Renal pelvis (tissue), 12 donors: ENCODE results near the gene CTRB2. TPM values are rescaled to one million over a fixed set of nuclear protein-coding genes. Genes with fewer than 3 reads are reported as not detected.
A peak's percentile ranks its signal among the peaks of the same experiment; 100 is the strongest.

Experiments used
- DNase-seq: peaks from one replicate; pipeline ENCODE4 v3.0.0-alpha.2; 2013
- long read RNA-seq, 16 experiments: transcript quantifications; one replicate each; lab custom pipeline, GENCODE V29; 2026
- polyA plus RNA-seq, 3 donors: library from polyadenylated mRNA; unstranded; fragments of 120-200 nt; gene quantifications; one replicate each; pipeline ENCODE4 v1.2.1, GENCODE V29; 2013; ENCODE audit not compliant: insufficient read length in 3 of 3

CTRB2 gene
- under 1 TPM in 2 of 3 donors, not detected in 1; 0.07 to 0.10 TPM for polyA plus RNA-seq
- long read RNA-seq, donor 1 = 0 reads
- long read RNA-seq, donor 2 = 0 reads
- long read RNA-seq, donor 3 = 0 reads
- long read RNA-seq, donor 4 = 0 reads
- long read RNA-seq, donor 5 = 0 reads
- long read RNA-seq, donor 6 = 0 reads
- long read RNA-seq, donor 7 = 0 reads
- long read RNA-seq, donor 8 = 0 reads
- long read RNA-seq, donor 9 = 0 reads
- long read RNA-seq, donor 10 = 0 reads
- long read RNA-seq, donor 11 = 0 reads
- long read RNA-seq, donor 12 = 0 reads
- long read RNA-seq, donor 13 = 0 reads
- long read RNA-seq, donor 14 = 0 reads
- long read RNA-seq, donor 15 = 0 reads
- long read RNA-seq, donor 16 = 0 reads

DNA sequence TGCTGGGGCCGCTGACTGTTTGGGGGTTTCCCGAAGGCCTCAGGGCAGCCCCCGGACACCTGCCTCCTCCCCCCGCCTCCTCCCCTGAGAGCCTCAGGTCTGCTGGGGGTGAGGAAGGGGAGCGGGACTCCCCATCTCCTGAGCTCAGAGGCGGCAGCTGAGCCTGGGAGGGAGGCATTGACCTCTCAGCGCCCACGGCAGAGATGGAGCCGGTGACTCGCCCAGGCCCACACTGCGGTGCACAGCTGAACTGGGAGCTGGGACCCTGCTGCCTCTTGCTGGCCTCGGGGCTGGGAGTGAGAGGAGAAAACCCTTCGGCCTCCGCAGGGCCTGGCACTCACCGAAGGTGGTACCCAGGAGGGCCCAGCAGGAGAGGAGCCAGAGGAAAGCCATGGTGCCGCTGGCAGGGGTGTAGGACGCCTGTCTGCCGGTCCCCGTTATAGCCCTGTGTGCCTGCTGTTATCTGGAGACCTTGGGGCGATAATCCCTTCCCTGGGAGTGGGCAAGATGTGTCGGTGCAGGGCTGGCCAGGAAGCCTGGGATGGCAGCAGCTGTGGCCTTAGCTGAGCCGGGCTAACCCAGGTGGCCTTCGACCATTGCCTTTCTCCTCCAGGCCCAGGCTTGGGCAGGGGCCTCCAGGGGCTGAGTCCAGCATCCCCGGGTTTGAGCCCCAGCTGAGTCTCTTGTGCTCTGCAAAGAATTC is at the start of gene CTRB2:
Gene CTRB2, minus strand, starts transcription at position 413 of the 703 bp plus-strand sequence. Its CDS starts 20 bp downstream, at position 393.
- no peak for DNase-seq

DNA sequence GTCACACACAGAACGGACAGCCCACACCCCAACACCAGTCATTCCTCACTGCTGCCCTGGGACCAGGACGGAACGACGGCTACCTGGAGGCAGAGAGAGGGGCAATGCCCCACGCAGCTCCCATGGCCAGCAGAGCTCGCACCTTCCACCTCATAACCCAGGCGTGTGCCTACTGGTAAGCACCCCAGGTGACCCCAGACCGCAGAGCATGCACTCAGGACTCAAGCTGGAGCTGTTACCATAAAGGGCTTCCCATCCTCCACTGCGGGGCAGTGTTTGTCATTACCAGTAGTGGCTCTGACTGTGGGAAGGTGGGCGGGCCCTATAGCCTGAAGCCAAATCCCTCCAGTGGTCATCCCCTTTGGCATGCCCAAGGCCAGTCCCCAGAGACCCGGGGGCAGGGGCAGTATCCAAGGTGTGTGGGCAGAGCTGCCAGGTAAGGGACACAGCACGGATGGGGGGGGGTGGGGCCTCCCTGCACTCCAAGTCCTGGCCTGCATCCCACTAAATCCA is 49.2 kb upstream of the CTRB2 start:
- DNase-seq = no peak

DNA sequence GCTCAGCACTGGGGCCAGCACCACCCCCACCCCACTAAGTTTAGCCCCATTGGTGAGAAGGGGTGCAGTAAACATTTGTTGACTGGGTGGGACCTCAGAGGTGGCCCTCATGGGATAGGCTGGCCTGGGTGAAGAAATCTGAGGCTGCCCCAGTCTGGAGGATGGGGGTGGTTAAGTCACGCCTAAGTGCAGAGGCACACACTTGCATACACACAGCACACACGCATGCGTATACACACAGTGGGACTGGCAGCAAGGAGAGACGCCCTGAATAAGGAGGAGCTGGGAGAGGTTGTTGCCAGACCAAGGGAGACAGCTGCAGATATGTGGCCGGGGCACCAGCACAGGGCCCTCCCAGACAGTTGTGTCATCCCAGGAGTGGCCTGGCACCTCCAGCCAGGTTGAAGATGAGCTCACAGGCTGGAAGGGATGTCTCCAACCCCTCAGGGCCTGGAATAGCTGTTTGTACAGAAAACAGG is 47.4 kb upstream of the CTRB2 start:
- no peak for DNase-seq

DNA sequence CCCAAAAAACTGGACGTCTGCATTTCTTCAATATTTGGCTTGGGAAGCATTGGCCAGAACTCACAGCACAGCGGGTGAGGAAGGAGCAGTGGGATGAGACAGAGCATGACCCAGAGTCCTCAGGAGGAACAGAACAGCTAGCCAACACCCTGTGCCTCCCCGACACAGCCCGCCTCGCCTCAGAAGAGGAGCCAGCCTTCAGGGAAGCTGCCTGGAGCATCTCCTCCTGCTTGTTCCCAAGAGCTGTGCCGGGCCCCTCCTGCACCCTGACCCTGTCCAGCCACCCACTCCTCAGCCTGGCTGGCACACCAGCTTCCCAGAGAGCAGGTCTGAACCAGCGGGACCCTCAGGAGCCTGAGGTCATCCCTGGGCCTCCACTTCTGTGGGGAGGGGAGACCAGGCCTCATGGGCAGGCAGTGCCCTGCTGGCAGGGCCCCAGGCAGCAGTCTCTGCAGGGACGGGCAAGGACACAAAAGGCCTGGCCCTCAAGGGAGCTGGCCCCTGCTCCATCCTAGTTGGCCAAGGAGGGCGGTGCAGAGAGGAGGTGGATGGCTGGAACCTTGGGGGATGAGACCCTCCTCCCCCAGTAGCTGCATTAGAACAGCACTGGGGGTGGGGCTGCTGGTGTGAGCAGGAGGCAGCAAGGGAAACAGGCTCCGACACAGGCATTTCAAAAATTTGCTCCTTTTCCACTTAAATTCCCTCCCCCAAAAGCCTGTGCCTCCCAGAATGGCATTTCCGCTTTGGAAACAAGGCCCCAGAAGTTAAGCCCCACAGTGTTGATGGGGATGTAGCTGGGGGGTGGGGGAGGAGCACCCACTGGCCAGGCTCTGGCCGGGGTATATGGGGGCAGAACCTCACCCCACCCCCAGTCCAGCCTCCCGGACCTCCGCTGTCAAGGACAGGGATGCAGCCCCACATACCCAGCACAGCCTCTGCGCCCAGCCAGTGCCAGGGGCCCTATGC is 46.3 kb upstream of the CTRB2 start:
- no peak for DNase-seq

DNA sequence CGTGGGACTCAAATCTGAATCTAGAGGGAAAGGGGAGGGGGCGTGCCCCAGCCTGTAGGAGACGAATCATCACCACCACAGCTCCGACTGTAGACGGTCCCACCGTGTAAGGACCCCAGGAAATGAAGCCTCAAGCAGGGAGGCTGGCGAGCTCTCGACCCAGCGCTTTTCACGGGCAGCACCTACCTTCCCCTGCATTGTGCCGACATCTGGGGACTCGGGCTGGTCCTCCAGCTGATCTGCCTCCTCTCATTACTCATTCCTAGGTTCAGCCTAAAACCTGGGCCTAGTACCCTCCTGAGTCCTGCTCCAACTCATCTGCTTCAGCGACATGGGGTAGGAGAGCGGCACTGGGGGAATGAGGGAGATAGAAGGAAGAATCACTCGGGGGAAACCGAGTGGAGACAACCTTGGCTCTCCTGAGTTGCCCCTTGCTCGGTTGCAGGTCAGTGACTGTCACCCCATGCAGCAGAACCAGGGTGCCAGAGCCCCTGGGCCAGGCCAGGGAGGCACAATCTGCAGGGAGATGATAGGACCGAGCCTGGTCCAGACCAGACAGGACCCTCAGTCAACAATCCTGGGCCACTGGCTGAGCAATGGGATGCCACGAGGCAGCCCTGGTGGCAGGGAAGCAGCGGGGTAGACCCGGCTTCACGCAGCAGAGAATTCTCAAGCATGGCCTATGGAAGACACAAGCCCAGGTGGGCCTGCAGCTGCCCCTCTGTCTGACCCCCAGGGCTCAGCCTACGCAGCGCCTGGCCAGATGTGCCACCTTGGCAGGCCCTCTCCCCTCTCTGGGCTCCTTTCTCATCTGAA is 45.3 kb upstream of the CTRB2 start:
- DNase-seq = no peak

DNA sequence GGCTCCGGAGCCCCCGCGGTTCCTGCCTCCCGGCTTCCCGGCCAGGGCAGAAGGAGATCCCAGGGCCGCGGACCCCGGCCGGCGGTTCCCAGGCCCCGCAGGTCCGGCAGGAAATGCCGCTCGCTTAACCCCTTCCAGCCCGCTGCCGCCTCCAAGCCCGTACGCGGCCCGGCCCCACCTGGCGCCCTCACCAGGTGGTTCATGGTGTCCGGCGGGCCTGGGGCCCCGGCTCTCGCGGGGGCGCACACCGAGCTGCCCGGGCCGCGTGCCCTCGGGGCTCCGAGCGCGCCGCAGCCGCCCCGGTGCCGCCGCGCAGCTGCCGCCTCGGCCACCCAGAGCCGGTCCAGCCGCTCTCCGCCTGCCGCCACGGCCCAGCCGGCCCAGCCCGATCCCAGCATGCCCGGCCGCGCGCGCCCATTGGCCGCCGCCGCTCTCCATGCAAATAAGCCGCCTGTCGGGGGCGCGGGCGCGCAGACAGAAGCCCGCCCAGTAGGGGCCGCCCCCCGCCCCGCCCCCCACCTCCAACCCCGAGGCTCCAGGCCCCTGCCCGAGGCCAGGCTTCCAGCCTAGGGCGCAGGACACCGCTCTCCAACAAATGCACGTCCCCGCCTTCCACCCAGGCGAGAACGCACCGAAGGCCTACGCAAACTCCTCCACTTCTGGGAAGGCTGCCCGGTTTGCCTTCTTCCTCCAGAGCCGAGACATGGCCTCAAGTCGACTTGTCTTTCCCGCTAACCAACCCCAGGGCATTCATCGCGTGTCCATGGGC is 44.5 kb upstream of the CTRB2 start, which contains the start of gene BCAR1:
Gene BCAR1, minus strand, starts transcription at position 345 of the 769 bp plus-strand sequence. Its CDS starts 142 bp downstream, at position 203.
- peak; percentile 90 for DNase-seq

DNA sequence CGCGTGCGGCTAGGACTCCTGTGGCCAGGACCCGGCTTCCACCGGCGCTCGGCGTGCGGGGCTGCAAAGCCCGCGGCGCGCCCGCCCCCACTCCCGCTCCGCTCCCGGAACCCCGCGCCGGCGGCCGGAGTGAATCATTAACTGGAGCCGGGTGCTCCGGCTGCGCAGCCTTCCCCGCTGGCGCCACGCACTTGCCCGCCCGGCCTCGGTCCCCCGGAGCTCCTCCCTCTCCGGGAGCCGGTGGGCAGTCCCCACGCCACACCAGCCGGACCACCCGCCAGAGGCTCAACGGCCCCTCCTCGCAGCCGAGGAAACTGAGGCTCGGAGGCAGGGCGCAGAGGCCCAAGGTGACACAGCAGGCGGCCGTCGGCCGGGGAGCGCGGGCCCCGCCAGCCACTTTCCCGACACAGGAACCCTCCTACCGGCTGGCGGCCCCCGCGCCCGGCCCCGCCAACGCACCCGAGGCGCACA is 43.9 kb upstream of the CTRB2 start:
- DNase-seq = no peak

DNA sequence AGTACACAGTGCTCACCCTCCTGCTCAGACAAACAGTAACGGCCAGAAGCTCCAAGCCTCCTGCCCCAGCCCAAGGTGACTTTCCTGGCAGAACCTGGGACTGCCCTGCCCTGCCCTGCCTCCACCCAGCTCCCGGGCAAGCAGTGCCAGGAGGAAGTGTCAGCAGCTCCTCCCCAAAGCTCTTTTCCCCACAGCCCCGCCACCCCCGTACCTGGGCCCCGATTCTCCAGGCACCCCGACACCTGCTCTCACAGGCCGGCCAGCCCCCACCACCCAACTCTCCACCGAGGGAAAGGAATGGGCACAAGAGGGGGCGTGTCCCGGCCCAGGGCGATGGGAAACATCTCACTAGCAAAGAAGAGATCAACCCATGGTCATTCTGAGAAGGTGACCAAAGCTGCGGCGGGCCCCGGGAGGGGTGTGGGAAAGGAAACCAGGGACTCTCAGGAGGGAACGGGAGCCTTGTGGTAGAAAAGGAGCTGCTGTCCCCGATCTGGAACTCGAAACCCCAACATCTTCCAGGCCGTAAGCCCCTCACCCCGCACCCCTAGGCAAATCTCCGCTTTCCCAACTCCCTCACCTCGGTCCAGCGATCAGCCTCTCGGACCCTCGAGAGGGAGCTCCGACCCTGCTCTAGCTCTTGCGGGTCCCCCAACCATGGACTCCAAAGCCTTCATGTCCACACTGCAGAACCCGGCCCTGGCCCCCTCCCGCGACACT is 43.3 kb upstream of the CTRB2 start:
- no peak for DNase-seq

DNA sequence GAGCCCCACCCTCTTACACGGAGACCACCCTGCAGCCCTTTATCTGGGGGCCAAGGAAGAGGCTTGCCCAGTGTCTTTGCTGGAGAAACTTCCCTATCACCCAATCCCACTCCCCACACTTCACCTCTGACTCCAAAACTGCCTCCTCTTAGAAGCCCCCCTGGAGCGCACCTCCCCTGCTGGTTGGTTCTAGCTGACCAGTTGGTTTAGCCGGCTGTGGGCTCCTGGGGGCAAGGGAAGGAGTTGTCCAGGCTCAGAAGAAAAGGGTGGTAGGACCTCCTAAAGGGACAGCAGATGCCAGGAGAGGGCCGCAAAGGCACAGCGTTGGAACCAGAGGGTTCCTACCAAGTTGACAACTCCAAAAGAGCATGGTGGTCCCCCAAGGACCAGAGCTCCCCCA is 42.5 kb upstream of the CTRB2 start:
- DNase-seq = no peak

DNA sequence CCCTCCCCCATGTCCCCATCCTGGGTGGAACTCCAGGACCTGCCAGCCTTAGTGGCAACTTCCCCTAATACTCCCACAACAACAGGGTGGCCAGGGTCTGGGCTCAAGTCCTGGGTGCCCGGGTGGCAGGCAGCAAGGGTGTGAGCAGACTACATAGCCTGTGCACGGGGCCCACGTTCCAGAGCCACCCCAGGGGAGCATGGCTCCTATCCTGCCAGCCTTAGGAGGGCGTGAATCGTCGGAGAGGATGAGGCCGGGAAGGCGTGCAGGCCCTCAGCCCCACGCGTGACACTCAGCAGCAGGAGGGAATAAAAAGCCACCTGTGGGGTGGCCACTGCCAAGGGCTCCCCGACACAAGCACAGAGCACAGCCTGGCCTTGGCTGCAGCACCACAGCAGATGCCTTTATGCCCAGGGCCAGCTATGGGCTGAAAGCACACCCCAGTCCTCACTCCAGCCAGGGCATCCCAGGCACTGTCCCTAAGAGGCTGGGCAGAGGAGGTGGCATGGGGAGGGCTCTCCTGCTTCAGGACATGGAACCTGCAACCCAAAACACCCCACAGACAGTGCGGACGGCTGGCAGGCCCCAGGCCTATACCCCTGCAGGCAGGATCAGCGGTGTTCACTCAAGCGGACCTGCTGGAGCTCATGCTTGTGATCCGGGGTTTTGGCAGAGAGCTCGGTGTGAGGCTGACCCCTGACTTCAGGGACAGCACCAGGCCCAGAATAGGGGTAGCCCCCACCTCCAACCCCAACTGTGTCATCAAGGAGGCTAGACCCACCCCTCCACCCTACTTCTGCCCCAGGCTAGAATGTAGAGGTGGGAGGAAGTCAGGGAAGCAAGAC is 41.8 kb upstream of the CTRB2 start:
- DNase-seq = no peak

DNA sequence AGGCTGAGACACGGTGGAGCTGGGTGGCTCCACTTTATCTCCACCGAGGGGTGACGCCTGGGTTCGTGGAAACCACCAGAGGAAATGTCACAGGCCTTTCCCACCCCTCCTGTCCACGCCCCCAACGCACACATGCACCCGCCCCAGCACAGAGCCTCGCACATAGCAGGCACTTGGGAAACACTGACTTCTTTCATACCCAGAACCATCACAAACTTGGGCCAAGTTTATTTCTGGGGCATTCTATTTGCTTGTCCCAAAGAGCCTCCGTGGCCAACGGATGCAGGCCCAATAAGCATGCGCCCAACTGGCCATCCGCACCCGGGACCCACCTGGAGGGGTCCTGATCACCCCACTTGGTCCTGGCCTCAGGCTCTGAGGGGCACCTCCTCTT is 41.2 kb upstream of the CTRB2 start:
- DNase-seq = no peak

DNA sequence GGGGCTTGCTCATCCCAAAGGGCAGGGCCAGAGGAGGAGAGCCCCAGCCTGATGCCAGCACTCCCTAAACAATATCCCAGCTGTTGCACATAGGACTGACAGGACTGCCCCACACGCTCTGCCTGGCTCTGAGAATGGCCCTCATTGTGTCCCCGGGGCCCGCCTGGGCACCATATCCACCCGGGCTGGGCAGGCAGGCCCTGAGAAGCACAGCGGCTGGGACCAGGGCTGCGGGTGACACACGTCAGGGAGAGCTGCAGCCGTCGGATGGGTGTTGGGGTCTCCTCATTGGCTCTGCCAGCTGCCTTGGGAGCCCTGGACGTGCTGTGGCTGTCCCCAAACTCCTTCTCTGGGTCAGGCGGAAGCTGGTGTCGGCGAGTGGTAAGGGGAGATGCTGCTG is 40.3 kb upstream of the CTRB2 start:
- DNase-seq = no peak

DNA sequence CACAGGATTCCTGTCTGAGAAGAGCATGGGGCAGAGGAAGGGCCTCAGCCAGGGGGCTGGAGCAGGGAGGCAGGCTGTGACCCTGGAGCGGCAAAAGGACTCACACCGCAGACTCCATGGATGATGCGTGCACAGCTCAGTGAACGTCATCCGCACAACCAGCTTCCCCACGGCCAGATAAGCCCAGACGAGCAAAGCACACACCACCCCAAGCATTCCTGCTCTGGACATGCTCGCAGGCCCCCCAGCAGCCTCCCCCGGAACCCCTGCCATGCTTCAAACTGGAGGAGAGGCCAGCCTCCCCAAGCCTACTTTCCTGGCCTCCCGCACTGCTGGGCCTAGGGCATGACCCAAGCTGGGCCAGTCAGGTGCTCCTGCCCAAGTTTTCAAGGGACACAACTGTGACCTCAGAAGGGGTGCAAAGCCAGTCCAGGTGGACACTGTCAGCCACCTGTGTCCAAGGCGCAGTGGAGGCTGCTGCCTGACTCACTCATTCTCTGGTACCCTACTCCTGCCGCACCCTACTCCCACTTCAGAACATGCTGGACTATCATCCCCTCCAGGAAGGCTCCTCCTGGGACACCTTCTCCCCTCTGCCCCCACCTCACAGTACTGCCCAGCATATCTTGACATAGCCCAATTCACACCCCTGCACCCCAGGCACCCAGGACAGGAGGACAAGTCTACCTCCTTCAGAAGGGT is 39.7 kb upstream of the CTRB2 start:
- no peak for DNase-seq

DNA sequence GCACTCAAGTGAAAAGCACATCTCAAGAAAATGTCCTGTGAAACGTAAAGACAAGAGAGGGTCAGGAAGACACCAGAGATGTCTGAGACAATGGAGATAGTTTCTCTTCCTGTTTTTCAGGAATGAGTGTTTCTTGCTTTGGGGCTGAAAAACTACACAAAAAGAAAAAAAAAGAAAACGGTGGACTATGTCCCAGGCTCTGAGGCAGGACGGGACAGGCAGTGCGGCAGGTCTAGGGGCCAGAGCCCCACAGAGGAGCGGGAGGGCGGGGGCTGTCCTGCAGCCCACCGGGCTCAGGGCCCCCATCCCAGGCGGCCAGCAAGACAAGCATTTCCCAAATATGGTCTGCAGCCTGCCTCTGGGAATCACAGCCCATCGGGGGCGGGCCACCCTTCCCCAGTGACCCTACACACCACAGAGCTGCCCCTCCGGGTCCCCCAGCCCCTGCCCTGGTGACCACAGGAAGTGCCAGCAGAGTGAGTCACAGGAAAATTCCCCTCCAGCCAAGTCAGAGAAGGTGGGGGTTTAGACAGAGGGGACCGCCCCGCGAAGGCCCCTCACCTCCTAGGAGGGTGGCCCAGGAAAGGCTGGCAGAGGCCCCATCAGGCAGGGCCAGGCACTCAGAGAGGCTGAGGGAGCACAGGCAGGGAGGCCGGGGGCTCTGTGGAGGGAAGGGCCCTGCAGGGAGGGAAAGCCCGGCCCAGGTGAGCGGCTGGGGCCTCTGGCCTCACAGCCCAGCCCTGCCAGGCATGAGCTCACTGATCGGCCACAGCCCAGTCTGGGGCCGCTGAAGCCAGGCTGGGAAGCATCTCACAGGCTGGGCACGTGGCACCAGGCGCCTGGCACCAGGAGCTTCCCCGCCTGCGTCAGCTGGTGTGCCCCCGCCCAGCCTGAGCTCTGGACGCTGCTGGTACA is 38.1 kb upstream of the CTRB2 start:
- no peak for DNase-seq

DNA sequence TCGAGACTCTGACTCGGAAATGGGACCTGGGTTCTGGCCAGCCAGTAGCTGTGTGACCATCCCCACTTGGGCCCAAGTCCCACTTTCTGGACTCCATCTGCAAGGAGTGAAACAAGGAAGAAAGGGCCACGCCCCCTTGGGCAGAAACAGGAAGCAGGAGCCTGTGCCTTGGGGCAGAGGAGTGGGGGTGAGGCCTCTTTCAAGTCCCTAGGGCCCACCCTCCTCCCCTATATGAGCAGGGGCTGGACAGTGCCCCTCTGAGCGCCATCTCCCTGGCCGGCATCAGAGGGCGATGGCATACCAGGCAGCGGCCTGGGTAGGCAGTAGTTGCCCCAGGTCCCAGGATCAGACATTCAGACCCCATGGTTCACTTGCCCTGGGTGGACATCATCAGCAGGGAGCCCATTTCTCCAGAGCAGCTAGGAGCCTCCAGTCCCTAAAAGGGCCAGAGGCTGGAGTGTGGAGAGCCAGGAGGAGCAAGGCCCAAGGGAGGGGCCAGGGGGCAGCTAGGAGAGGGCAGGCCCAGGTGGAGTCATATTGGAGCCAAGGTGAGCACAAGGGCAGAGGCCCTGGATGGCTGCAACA is 37.4 kb upstream of the CTRB2 start:
- DNase-seq = no peak

DNA sequence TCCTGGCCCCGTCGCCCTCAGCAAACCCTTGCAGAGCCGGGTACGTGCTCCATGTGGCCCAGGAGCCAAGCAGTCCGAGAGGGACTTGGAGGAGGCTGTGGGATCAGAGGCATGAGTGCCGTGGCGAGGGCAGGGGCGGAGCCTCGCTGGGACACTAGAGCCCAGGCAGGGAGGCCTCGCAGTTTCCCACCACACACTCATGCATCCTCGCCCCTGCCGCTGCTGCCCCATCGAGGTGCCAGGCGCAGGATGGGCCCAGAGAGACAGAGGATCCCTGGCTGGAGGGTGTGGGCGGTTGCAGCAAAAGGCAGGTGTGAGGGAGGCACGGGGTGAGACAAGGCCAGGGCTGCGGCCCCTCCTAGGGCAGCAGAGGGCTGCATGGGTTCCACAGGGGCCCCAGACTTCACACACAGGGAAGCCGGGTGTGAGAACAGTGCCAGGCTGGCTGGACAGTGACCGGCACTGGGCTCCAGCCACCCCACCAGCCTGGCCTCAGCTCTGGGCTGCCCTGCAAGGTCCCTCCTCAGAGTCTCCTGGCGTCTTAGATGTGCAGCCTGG is 36.8 kb upstream of the CTRB2 start:
- no peak for DNase-seq
